NCI-H526 (cell line): Measurements from ENCODE around the gene DGKE.

Experiments
- DNase-seq, 2 experiments: peaks; one replicate each; lab custom pipeline; 2025; lab: John Stamatoyannopoulos, UW

The DGKE gene

DNA sequence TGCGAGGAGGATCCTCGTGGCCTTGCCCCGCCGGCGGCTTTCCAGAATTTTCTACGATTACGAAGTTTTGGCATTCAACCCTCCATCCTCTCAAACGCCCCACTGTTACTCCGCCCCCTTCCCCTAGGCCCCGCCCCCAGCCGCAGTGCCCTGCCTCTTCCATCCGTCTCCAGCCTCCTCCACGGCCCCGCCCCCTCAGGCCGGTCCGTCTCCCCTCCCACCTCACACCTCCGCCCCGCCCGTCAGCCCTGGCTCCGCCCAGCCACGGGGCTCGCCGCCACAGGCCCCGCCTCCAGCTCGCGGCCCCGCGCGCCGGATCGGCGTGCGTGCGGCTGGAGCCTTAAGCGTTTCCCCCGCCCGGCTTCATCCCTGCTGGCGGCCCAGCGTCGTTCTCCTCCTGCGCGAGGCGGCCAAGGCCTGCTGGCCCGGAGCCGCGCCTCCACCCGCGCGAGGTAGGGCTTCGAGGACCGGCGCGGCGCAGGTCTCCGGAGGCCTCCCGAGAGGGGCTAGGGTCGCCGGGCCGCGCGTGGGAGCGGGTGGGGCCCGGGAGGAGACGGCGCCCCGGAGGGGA lies at the start of gene DGKE, which contains the start of gene C17orf67:
Gene DGKE, plus strand, starts transcription at position 343 of the 571 bp plus-strand sequence. CDS start 645 bp downstream, outside the sequence.
Gene C17orf67, minus strand, starts transcription at position 112 of the 571 bp plus-strand sequence. CDS start 18,110 bp downstream, outside the sequence.
- DNase-seq, result peak; percentile 79 to 97

DNA sequence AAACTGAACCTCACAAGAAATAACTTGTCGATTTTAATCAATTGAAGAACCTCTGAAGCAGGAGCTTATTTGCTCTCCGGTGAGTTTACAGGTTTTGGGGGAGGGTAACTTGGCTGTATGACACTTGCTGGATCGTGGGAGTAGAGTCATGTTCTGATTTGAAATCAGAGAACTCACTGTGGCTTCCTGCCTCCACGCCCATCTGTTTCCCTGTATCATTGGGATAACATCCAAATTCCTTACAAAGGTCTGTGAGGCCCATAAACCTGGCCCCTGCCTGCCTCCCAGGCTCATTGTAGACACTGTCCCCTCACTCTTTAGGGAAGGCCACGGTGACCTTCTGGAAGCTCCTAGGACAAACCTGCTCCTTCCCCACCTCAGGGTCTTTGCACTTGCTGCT lies 48.5 kb upstream of the DGKE start:
- DNase-seq, result no peak

DNA sequence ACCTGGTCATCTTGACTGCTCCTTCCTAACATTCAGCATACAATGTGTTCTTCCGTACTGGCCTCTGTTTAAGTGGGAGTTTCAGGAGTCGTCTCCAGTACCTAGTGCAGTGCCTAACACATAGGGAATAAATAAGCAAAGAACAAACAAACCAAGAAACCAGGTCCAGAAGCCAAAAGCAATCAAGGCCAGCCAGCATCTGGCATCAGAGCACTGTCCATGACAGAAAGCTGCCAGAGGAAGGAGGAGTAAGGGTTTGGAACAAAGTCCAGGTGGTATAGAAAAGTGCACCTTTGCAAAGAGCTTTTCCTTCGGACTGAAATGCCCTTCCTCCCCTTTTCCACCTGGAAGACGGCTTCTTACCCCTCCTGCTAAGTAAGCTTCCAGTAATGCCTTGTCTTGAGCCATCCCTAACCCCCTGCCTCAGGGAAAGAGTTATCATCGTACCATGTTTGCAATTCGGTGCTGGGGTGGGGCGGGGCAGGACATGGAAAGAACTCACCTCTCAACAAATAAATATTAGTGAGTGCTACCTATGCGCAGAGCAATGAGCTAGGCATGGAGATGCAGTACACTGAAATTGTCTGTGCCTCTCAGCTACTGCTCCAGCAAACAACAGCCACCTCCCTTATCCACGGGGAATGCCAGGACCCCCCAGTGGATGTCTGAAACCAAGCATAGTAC lies 47.8 kb upstream of the DGKE start:
- DNase-seq, result no peak

DNA sequence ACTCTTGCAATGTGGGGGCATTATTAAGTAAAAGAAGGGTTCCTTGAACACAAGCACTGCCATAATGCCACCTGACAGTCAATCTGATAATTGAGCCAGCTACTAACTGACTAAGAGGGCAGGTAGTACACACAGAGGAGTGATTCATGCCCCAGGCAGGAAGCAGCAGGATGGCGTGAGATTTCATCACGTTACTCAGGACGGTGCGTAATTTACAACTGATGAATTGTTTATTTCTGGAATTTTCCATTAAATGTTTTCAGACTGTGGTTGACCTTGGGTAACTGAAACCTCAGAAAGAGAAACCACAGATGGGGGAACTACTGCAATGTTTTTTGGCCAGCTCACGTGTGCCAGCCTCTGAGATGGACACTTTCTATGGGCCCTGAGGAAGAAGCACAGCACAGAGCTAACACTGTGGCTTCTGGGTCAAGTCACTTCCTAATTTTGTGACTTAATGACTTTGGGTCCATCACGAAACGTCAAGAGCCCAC lies 46.9 kb upstream of the DGKE start:
- no peak for DNase-seq

DNA sequence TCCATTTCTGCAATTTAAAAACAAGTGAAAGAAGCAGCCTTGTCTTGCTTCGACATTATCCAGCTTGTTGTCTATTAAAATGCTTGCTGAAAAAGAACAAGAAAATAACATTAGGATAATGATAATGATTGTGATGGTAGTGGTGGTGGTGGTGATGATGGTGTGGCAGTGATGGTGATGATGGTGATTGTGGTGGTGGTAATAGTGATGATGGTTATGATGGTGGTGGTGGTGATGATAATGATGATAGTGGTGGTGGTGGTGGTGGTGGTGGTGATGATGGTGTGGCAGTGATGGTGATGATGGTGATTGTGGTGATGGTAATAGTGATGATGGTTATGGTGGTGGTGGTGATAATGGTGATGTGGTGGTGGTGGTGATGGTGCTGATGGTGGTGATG lies 41.7 kb upstream of the DGKE start:
- DNase-seq, result no peak

DNA sequence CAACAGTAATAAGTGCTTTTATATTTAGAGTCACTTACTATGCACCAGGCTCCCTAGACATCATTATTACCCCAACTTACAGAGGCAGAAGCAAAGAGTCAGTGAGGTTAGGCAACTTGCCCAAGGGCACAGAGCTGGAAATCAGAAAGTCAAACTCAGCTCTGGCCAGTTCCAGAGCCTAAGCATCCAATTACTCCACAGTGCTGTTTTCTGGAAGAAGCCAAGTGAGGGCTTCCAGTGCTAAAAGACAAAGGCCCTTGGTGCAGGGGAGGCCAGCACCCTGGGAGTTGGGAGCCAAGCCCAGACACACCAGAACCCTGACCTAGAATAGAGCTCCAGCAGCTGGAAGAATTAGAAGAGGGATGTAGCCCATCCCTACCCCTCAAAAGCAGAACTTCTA lies 40.4 kb upstream of the DGKE start:
- DNase-seq, result no peak

DNA sequence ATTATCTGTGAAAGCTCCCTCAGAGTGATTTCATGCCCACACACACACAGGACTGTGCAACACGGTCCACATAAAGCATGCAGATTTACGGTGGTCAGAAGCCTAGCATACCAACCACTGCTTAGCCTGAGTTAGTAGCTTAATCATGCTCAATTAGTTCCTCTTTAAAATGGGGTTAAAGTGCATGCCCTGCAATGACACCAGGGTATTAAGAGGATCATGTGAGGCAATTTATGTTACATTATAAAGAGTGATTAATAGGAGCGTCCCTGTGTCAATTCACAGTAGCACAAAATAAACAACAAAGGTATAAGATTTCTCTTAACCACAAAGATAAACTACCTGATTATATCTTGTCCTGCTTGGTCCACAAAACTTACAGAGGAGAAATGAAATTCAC lies 40.0 kb upstream of the DGKE start:
- no peak for DNase-seq

DNA sequence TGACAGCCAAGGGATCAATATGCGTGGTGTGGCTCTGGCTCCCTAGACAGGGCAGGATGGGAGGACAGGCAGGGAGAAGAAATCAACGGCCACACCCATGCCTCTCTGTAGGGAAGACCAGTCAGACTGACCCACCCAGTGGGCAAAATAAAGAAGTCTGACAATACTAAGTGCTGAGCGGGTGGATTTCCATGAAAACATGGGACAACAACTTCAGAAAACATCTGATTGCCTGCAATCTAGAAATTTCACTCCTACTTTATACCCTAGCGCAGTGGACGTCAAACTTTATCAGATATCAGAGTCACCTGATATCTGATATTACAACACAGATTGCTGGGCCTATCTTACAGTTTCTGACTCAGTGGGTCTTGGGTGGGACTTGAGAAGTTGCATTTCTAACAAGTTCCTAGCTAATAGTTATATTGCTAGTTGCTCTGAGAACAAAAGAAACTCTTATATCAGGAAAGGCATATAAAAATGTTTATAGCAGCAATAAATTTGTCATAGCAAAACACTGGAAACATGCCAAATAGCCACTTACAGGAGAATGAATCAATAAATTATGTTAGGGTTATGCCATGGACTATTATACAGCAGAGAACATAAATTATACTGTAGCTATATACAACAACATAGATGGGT lies 38.6 kb upstream of the DGKE start:
- no peak for DNase-seq

DNA sequence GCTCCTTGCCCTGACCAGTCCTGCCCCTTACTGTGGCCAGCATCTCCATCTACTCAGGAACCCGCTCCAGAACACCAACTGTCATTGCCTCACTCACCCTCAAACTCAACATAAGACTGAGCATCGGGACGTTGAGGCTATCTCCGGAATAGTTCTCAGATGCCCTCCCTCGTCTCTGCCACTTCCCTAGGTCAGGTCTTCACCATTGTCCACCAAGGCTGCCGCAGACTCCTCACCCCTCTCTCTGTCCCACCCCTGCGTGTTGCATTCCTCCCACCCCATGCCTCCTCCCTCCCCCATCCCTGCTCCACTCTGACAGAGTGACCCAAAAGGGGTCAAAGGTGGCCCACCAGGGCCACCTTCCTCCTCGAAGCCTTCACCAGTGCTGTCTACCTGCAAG lies 37.4 kb upstream of the DGKE start:
- no peak for DNase-seq

DNA sequence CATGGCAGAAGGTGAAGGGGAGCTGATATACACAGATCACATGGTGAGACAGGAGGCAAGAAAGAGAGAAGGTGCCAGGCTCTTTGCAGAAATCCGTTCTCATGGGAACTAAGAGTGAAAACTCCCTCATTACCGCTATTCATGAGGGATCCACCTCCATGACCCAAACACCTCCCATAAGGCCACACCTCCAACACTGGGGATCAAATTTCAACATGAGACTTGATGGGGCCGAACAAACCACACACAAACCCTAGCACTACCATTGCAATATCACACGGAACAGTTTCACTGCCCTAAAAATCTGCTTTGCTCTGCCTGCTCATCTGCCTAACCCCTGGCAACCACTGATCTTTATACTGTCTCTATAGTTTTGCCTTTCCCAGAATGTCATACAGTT lies 35.0 kb upstream of the DGKE start:
- peak; percentile 9 to 17 for DNase-seq

DNA sequence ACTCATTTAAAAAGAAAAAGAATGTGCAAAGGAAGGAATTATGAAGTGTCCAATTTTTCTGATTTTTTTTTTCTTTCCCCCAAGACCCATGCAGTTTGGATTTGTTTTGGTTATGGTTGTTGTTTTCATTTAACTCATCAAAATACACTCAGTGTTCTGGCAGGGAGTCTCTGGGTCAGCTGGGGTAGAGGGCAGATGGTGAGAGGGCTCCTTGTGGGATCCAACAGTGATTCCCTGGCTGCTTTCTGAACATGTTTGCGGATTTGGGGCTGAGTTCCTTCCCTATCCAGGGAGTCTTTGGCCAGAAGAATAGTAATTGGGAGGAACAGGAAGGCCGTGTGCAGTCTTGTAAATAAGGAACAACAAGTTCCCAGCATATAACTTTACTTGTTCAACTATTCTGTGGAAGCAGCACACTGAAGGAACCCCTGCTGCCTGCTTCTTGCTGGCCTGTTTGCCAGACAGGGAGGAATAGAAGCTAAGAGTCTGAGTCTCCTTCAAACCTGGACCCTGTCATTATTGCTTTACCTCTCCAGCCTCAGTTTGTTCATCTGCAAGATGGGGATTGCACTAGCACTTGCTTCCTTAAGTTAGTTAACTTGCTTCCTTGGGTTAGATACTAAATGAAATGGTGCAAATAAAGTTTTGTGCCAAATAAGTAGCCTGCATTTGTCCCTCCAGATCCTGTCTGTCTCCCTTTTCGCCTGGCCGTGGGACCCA lies 32.3 kb upstream of the DGKE start:
- DNase-seq, result no peak

DNA sequence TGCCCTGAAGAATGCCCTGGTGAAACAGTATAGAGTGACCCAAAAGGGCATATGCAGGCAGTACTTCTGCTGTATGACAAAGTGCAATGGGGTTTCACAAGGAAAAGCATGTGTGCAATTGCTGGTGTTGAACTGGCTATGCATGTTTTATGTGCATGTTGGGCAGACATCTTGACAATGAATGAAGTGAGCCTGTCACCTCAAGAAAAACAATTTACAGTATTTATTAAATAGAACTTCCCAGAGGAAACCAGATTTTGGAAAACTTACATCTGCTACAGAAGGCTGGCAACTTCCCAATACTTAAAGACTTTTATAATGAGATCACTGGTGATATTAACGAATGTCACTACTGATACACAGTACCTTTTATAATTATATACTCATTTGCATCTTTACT lies 30.9 kb upstream of the DGKE start:
- no peak for DNase-seq

DNA sequence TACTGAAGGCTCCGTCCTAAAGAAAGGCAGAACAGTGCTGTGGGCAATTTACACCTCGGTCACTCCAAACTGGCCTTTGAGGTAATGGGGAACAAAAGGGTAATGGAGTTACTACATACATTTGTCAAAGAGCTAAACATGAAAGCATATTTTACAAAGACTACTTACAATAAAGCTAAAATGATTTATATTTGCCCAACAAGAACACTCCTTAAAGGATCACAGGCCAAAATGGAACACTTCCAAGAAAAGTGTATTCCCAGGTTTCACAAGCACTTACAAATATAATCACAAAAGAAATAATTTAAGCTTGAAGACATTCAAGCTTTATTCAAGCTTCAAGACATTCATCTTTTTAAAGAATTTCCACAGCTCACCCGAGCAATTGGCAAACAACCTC lies 29.5 kb upstream of the DGKE start:
- DNase-seq, result no peak

DNA sequence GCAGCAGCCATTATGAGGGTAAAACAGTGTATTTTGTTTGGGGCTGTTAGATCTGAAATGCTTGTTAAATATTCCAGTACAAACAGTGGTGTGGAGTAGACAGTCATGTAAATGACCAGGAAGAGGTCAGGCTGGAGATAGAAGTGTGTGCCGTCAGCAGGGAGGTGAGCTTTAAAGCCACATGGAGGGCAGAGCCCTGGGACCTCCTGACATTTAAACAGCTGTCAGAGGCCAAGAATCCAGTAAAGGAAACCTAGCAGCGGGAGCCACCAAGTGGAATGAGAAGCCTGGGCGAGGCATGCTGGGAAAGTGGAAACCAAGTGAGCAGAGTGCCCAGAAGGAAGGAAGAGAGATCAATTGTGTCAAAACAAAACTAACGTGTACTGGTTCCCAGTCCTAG lies 27.0 kb upstream of the DGKE start:
- no peak for DNase-seq

DNA sequence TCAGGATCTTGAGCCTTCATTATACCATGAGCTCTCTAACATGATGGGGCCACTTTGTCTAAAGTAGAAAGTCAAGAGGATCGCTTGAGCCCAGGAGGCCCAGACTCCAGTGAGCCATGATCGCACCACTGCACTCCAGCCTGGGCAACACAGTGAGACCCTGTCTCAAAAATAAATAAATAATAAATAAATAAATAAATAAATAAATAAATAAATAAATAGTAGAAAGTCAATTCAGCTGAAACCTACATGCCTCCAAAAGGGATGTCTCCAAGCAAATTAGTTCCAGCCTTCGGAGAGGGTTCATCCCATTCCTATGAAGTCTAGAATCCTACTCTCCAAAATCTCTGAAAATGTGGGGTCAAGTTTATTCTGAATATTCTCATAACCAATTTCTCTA lies 26.2 kb upstream of the DGKE start:
- no peak for DNase-seq

DNA sequence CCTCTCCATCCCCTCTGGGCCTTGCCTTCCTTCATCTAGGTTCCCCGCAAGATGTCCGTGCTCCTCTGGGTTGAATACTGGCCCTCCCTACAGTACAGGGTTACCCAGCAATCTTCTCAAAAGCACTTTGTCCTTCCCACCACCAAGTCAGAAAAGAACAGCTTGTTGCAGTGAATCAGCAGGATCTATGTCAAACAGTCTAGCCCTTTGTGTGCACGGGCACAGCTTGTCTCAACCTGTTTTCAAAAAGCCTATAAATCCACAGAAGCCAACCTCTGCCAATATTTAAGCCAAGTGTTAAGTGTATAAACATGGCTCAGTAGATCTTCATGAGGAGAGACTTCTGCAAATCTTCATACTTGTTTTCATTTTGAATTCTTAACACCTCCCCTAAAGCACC lies 25.4 kb upstream of the DGKE start:
- DNase-seq, result no peak

DNA sequence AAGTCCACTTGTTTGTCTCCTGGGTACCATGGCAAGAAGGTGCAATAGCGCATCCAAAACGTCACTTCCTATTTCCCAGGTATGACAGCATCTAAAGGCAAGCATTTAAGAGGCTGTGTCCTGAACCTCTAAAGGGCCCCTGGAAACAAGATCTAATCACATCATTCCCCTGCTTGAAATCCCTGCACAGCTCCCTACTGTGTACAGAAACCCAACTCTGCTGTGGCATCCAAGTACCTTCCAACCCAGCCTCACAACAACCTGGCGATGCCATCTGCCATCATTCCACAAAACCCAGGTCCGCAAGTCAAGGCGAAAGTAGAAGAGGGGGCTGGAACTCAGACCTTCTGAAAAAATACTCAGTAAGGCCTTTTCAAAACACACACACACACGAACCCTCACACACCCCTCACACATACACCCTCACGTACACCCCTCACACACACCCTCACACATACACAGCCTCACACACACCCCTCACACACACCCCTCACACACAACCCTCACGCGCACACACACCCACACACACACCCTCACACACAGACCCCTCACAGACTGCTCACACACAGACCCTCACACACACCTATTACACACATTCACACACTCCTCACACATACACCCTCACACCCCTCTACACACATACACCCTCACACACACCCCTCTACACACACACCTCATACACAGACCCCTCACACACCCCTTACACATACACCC lies 24.7 kb upstream of the DGKE start:
- no peak for DNase-seq

DNA sequence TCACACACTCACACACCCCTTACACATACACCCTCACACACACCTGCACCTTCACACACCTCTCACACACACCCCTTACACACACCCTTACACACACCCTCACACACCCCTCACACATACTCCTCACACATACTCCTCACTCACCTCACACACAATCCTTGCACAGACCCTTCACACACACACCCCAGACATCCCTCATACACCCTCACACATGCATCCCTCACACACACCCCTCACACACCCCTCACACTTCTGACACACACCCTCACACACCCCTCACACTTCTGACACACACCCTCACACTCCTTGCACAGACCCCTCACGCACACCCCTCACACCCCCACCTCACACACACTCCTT lies 24.2 kb upstream of the DGKE start:
- DNase-seq, result no peak

DNA sequence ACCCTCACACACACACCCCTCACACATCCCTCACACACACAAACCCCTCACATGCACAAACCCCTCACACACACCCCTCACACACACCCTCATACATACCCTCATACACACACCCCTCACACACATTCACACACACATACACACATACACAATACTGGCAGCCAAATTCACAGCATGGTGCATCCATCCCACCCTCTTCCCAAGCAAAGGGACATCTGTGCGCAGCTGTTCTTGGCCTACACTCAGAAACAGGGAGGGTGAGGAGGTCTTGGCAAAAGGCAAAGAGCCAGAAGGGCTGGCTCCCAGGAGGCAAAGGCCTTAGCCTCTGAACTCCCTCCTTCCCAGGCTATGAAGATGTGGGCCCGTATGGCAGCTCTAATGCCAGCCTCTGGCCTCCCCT lies 23.6 kb upstream of the DGKE start:
- DNase-seq, result no peak

DNA sequence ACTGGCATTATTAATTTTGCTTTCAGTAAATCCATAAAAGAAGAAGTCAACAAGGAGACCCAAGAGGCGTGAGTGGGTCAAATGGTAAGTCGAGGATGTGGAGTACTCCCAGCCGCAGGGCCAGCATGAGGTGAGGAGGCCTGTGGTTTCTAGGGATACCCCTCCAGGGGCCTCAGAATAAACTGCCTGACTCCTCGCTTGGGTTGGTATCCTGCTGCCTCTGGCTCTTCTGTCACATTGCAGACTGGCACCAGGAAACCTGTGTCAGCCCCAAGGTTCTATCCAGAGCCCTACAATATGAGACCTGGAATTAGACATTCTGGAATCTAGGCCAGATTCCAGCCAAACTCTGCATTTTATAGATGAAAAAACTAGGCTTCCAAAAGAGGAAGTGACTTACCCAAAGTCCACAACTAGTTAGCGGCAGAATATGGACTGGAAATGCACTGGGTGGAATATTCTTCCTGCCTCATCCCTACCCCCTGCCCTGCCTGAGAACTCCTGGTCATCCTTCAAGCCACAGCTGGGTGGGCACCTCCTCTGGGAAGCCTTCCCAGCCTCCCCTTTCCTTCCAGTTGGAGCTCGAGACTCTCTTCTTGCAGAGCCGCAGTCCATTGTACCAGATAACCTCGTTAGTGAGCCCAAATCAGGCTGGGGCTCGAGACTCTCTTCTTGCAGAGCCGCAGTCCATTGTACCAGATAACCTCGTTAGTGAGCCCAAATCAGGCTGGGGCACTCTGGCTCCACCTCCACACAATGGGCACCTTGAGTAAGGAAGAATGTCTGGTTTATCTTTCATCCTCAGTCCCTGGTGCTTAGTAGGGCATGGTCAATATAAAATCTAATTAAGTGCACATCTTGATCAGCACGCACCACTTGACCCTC lies 22.8 kb upstream of the DGKE start:
- DNase-seq, result no peak

DNA sequence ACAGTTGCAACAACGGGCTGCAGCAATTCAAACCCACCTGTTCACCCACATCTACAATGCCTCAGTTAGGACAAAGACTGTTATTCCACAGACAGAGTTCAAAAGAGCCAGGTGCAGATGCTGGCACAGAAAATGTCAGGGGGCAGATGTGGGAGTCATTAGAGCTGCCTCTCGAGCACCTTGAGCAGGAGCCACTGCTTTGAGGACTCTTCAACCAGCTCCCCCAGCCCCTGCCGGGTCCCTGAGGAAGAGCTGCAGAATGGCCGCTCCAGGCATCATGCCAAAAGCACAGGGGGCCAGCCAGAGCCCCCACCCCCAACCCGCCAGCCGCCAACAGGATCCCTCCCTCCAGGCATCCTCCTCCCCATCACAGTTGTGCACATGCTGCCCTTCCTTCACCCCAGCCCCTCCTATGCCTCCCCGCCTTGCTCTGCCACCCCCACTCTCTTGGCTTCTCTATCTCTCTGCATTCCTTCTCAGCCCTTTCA lies 21.0 kb upstream of the DGKE start:
- DNase-seq, result no peak
